ENCODE data around the gene MDM4.

DNA sequence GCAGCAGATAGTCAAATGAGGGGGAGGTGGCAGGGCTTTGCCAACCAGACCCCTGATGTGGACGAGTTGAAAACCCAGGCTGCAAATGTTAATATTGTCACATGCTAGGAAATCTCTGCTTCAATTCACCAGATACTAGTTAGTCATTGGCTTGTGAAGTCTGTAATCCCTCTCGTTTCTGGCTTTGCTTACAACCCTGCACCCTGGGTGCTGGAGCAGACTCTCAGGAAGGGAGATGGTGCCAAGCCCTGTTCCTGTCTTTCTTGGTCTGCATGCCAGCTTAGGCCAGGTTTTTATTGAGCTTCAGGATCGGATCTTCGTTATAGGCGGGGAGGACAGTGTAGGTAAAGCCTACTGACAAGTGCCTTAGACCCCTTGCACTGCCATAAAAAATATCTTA, 53.3 kb downstream of the MDM4 start:
- TF ChIP-seq, protein P1, sequence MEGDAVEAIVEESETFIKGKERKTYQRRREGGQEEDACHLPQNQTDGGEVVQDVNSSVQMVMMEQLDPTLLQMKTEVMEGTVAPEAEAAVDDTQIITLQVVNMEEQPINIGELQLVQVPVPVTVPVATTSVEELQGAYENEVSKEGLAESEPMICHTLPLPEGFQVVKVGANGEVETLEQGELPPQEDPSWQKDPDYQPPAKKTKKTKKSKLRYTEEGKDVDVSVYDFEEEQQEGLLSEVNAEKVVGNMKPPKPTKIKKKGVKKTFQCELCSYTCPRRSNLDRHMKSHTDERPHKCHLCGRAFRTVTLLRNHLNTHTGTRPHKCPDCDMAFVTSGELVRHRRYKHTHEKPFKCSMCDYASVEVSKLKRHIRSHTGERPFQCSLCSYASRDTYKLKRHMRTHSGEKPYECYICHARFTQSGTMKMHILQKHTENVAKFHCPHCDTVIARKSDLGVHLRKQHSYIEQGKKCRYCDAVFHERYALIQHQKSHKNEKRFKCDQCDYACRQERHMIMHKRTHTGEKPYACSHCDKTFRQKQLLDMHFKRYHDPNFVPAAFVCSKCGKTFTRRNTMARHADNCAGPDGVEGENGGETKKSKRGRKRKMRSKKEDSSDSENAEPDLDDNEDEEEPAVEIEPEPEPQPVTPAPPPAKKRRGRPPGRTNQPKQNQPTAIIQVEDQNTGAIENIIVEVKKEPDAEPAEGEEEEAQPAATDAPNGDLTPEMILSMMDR (IDR thresholded peaks at IDR 0.05), result no peak
- no peak for TF ChIP-seq REST (IDR thresholded peaks at IDR 0.05; ENCODE audit: insufficient read depth in 1 of 2, low read depth in 2 of 2, low read length in 1 of 2)
- TF ChIP-seq POLR2AphosphoS5 (IDR thresholded peaks at IDR 0.05; ENCODE audit: low read depth, low read length), result no peak
- no peak for TF ChIP-seq SIN3A (IDR thresholded peaks at IDR 0.05; ENCODE audit: borderline replicate concordance, insufficient read depth, low read depth, low read length)
